ENCODE results near the gene PPM1H. TPM values are rescaled to one million over a fixed set of nuclear protein-coding genes. Genes with fewer than 3 reads are reported as not detected.
"Not testable (repeated sequence)": the region's sequence is repeated elsewhere in the genome, so short reads cannot be mapped to it uniquely, and the experiment has no call there.

PPM1H gene
- total RNA-seq, 1 experiment from 2014 or later = 9.7 TPM

DNA sequence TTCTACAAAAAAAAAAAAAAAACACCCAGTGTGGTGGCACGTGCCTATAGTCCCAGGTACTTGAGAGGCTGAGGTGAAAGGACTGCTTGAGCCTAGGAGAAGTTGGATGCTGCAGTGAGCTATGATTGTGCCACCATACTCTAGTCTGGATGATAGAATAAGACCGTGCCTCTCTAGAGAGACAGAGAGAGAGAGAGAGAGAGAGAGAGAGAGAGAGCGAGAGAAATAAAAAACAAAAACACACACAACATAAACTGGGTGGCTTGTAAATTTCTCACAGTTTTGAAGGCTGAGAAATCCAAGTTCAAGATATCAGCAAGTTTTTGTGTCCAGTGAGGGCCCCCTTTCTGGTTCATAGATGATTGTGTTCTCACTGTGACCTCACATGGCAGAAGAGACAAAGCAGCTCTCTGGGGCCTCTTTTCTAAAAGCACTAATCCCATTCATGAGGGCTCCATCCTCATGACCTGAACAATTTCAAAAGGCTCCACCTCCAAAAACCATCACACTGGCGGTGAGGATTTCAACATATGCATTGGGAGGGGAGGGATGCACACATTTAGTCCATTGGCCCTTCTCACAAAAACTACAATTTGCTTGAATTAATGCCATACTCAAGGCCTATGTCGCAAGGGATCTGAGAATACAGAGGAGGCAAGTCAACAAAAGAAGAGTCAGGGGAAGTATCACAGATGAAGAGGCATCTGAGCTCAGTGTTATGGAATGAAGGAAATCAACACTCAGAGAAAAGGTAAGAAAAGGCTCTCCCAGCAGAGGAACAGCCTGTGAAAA lies 94.9 kb downstream of the PPM1H start:
- no peak for DNase-seq (ENCODE audit: low read depth)

DNA sequence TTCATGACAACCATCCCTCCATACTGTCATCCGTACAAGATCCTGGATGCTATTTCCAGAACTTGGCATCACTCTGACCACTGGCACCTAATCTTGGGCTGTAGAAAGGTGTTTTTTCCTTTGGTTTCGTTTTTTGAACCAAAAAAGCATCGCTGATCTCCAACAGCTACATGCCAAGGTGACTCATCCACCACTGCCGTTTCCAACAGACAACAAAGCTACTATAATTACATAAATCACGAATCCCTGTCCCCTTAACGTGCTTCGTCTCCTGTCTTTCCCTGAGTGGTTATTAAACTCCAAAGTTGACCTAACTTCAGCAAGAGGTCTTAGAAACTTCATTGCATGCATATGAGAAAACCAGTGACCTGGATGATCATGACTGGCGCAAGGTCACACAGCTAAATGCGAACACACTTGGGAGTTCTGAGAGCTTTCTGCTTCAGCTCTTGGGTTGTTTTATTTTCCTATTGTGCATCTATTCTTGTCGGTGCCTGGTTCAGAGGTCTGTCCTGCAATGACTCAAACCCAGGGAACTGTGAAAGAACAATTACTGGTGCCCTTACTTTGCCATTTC lies 99.9 kb downstream of the PPM1H start:
- peak; percentile 74 for DNase-seq (ENCODE audit: low read depth)

DNA sequence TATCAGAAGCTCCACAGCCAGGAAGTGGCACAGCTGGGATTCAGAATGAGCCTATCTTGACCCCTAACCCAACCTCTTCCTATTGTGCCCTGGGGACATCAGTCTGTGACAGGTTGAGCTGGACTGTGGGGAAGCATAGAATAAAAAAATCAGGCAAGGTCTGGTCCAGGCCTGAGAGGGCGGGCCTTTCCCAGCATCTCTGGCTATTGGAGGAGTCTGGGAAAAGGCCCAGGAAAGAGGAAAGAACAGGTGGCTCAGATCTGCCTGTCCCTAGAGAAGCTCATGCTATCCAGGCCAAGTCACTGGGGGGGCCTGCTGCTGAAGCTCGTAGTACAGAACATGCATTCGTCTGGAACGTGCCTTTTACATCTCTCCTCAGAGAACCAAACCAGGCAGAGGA lies 100.5 kb downstream of the PPM1H start:
- no peak for DNase-seq (ENCODE audit: low read depth)

DNA sequence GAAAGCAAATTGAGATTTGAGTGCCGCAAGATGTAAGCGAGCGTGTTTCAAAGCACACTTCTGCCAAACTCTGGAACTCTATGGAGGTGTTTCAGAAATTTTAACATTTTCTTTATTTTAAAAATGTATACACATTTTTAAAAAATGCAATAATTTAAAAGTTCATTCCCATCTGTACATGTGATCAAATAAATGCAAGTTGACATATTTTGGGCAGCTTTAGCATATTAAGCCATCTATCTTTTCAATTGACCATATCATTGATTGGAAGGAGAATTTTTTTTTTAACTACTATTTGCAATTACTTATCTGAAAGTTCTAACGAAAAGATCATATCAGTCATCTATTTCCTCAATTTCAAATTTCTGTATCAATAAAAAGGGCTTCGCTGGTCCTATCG lies 101.3 kb downstream of the PPM1H start:
- DNase-seq (ENCODE audit: low read depth) = no peak

DNA sequence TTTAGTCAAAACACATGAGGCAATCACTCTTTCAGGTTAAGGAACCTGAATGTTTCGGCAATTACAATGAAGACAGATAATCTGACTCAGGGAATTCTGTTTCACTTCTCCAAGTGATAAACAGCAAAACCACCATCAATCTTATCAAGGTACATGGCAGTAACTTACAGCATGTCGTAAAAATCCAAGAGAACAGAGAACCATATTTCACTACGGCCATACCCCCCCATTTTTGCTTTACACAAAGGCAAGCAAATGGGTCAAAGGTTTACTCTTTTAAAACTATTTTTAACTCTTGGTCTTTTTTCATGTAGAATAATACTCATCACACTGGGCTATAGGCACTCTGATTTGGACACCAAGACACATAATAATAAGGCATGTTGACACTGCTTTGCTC lies 102.4 kb downstream of the PPM1H start:
- no peak for DNase-seq (ENCODE audit: low read depth)

DNA sequence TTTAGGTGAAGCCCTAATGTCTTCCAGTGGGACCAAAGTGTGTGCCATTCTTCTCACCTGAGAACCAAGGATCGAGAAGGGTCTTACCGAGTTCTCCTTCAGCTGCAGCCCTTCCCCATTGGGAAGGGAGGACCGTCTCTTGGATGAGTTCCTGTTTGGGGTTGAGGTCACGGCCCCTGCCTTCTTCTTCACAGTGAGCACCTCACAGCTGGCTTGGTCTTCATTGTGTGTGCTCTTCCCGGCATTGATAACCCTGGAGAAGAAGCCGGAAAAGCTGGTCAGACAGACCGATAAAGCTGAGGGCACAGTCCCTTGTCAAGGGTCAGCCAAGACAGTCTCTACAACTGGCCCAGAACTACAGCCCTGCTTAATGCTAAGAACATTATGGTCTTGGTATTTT lies 102.9 kb downstream of the PPM1H start:
- DNase-seq (ENCODE audit: low read depth) = no peak

DNA sequence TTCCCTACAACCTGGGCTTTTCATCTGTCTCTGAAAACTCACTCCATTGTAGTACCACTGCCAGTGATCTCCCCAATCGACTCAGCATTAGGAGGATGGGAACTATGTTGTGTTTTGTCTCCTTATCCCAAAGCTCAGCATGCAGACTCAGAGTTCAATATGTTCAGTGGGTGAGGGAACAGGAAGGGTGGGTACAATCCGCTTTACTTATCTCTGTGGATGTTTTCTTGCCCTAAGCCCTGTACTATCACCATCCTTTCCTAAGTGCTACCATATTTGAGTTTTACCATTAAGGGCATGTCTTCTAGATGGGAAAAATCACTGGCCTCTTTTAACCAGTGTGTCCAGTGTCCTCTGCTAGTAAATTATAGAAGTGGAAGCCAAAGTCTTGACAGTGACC lies 107.1 kb downstream of the PPM1H start:
- no peak for DNase-seq (ENCODE audit: low read depth)

DNA sequence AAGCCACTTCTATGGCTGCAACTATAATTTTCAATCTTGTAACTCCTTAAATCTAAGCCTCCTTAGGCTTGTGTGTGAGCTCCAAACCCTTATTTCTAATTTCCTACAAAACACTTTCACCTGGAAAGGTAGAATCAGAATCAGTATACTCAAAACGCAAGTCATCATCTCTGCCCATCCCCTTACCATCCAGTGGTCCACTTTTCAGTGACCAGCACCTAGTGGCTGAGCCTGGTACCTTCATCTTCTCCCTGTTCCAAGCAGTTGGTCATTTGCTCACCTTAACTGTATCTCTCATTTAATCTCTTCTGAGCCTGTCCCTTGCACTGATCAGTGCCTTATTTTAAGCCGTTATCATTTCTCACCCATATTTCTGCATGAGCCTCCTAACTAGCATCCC lies 107.9 kb downstream of the PPM1H start:
- DNase-seq (ENCODE audit: low read depth) = no peak

DNA sequence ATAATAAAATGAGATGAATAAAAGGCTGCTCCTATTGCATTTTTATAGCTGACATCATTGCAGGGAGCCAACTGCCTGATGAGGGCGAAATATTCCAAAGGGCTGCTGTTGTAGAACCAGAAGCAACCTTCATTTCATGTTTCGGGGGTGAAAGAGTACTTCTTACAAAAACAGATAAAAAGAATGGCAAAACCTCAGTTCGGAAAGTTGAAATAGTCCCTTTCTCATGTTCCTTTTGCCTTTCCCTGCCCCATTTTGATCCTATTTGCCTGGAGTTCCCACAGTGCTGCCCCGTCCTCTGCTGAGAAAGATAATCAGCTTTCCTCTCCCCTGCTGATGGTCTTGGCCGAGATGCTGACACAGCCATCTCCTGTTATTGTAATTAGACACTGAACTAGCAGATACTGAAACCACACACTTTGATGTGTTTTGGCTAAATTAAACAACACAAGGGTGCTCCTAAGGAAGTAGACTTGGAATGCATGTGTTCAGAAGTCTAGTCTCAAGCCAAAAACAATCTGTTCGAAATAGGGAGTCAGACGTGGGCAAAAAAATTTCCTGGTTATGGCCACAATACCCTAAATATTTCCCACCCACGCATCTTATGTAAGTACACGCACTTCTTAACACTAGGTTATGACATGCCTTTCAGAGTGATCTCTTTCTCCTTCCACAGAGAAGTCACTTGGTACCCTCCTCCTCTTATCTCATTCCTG lies 117.2 kb downstream of the PPM1H start:
- DNase-seq (ENCODE audit: low read depth) = peak; percentile 86

DNA sequence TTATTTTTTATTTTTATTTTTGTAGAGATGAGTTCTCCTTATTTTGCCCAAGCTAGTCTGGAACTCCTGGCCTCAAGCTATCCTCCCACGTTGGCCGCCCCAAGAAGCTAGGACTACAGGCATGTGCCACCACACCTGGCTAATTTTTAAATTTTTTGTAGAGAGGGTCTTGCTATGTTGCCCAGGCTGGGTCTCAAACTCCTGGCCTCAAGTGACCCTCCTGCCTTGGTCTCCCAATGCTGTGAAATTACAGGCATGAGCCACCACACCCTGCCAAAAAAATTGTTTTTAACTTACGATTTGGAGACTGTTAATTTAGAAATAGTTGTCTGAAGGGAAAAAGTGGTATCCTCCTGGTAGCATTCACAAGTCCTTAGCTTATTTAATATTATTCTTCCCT lies 120.7 kb downstream of the PPM1H start:
- no peak for DNase-seq (ENCODE audit: low read depth)

DNA sequence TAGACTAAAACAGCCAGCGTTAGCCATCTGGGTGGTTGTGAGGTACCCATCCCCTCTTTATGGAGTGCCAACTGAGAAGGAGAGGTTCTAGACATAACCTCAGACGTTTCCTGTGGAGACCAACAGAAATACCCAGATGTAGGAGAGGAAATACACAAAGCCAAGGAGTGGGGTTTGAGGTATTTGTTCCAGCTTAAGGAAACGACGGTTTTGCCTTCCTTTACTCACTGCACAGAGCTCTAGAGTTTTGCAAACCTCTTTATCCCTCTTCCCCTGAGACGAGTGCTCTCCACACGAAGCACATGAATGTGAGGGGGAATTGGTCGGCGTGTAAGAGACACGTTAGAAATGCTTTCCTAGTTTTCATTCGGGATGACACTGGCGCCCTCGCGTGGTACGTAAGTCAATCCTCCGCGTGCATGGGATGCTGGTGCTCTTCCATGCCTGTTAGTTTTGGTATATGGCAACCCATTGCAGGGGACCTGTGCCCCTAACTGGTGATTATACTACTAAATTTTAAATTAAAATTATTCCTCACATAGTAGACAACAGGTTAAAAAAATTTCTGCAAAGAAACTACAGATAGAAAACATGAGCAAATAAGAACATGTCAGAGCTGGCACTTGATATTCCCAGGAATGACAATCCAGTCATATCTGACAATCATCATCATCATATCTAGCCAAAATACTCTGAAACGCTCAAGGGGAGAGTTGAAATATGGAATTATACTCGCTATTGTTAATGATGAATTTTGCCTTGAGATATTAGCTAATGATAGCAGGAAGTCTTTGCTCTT lies 121.7 kb downstream of the PPM1H start:
- peak; percentile 79 for DNase-seq (ENCODE audit: low read depth)

DNA sequence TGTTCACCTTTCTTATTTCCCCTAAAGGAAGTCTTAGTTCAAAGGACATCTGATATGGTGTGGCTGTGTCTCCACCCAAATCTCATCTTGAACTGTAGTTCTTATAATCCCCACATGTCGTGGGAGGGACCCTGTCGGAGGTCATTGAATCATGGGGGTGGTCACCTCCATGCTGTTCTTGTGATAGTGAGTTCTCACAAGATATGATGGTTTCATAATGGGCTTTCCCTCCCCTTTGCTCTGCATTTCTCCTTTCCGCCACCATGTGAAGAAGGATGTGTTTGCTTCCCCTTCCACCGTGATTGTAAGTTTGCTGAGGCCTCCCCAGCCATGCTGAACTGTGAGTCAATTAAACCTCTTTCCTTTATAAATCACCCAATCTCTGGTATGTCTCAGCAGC lies 123.5 kb downstream of the PPM1H start:
- DNase-seq (ENCODE audit: low read depth) = not testable (repeated sequence)

DNA sequence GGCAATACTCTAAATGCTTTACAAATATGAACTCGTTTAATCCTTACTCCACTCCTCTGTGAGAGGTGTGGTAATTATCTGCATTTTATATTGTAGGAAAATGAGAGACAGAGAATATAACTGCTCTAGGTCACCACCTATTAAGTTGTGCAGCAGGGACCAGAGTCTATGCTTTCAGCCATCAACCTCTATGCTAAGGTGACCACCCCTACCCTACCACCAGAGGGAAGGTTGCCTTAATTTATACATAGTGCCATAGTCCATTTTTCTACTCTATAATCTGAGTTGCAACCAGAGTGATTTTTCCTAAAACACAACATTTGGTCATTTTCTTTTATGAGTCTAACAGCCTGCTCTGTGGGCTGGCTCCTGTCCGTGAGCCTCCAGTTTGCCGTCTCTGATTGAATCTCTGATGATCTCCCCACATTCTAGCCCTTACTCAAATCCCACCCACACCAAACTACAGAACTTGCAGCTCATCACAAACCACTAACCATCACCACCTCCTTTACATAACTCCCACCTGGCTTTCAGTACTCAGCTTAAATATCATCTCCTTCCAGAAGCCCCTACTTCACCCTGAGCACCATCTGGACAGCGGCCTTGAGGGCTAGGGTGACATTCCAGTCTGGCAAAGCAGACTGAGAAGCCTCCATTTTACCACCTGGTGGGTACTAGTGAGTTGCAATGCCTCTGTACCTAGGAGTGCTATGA lies 126.6 kb downstream of the PPM1H start:
- DNase-seq (ENCODE audit: low read depth) = no peak

DNA sequence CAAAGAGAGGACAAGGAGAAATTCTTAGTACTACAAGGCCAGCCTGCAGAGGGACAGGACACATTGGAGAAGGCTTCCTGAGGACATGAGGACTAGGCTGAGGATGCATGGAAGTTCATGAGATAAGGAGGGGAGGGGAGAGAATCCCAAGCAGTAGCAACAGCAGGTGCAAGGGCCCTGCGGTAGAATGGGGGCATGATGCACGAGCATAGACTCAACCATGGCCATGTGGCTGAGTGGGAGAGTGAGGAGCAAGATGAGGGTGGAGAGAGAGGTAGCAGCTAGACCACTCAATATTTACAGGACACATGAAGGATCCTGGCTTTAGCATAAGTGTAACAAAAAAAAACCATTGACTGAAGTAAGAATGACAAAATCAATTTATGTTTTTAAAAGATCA lies 128.1 kb downstream of the PPM1H start:
- DNase-seq (ENCODE audit: low read depth) = no peak

DNA sequence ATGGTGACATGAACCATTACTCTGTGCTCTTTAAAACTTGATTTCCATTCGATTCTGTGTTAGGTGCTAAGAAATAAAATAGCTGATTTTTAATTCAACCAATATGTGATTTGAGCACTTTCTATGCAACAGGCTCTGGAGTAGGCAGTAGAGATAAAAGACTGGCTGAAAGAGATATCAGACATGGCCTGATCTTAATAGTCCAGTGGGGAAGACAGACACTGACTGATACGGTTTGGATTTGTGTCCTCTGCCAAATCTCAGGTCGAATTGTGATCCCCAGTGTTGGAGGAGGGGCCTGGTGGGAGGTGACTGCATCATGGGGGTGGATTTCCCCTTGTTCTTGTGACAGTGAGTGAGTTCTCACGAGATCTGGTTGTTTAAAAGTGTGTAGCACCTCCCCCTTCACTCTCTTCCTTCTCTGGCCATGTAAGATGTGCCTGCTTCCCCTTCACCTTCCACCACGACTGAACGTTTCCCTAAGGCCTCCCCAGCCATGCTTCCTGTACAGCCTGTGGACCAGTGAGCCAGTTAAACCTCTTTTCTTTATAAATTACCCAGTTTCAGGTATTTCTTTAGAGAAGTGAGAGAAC lies 128.6 kb downstream of the PPM1H start:
- DNase-seq (ENCODE audit: low read depth) = no peak

DNA sequence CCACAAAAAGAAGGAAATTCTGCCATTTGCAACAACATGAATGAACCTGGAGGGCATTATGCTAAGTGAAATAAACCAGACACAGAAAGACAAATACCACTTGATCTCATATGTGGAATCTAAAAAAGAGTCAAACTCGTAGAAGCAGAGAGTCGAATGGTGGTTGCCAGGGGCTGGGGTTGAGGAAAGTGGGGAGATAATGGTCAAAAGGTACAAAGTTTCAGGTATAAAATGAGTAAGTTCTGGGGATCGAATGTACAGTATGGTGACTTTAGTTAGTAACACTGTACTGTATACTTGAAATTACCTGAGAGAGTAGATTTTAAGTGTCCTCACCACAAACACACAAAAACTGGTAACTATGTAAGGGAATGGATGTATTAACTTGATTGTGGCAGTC lies 129.4 kb downstream of the PPM1H start:
- DNase-seq (ENCODE audit: low read depth) = no peak

DNA sequence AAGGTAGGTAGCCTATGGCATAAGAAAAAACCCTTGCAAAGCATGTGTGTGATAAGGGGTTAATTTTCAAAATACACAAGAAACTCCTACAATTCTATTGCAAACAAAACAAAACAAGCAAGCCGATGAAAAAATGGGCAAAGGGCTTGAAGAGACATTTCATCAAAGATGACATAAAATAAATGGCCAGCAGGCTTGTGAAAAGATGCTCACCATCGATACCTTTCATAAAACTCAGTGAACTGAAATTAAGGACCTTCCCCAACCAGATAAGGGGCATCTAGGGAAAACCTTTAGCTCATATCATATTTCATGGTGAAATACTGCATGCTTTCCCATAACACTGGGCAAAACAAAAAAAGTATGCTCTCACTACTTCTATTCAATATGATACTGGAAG lies 131.2 kb downstream of the PPM1H start:
- DNase-seq (ENCODE audit: low read depth) = no peak

DNA sequence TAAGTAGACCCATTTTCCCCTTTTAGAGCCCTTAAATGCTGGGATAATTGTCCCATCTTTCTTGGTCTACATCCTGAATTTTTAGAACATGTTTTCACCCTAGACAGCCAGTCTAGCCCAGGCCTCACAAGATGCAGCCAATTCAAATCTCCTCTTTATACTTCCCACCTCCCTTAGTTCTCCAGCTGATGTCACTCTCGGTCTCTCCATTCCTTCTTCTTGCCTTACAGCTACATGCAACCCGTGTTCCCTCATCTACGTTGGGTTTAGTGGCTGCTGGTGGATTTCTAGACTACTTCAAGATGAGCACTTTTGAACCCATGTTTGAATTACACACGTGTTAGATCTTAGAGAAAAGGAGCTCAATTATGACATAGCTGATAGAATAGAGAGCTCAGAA lies 132.0 kb downstream of the PPM1H start:
- DNase-seq (ENCODE audit: low read depth) = peak; percentile 37

DNA sequence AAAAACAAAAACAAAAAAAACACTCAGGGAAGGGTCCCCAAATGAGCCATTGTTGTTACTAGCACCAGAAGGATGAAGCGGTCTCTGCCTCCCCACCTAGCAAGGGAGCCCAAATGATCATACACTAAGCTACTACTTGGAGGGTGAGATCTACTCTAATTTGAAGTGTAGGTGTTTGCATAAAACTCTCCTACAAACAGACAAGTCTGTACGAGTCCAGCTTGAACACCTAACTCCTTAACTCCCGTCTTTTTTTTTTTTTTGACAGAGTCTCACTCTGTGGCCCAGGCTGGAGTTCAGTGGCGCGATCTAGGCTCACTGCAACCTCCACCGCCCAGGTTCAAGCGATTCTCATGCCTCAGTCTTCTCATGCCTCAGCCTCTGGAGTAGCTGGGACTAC lies 132.6 kb downstream of the PPM1H start:
- DNase-seq (ENCODE audit: low read depth) = no peak

DNA sequence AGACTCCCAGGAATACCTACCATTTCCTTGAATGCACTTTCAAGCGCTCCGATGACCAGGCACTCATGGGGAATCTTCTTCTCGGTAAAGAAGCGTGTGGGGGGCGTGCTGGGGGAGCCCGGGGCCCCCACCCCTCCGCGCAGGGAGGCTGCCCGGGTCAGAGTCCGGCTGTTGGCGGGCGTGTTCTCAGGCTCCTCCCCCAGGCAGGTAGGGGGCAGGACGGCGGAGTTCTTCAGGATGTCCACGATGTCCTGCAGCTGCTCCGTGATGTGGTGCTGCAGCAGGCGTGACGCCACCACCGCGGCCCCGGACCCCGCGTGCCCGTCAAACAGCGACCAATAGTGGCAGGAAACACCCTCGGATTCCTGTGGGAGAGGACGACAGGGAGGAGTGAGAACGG lies 133.2 kb downstream of the PPM1H start:
- DNase-seq (ENCODE audit: low read depth) = no peak

DNA sequence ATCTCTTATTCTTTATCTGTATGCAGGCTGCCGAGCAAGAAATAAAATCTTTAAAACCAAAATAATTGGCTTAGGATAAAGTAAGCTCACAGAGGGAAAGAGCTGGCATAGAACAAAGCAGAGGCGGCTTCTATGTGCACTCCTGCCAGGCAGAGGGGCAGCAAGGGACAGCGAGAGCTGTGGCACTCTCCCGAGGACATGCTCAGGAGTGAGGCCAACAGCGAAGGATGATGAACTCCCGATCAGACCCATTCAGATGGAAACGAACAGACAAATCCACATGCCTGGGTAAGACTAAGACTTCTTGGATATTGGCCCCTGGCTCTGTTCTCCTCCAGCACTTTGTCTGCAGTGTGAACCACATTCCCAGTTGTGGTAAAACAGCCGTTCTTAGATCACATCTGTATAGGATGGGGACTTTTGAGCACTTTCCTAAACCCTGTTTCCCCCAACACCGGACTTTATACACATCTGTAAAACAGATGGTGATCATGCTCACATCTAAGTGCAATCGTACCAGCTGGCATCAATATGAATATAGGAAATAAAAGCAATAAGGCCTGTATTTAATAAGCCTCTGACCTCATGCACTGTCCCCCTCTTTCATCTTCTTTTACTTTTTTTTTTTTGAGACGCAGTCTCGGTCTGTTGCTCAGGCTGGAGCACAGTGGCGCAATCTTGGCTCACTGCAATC lies 134.1 kb downstream of the PPM1H start:
- DNase-seq (ENCODE audit: low read depth) = no peak
